DMS79 treated with DMSO at 0.1 percent for 48 hours (cell line): ENCODE measurements around the gene NRARP.

ENCODE experiments used
- DNase-seq: peaks from one replicate; lab custom pipeline; 2025; lab: John Stamatoyannopoulos, UW

The NRARP gene

GRCh38 chr9:137321726-137322361 lies 19.8 kb upstream of the NRARP start:
- DNase-seq: no peak

DNA sequence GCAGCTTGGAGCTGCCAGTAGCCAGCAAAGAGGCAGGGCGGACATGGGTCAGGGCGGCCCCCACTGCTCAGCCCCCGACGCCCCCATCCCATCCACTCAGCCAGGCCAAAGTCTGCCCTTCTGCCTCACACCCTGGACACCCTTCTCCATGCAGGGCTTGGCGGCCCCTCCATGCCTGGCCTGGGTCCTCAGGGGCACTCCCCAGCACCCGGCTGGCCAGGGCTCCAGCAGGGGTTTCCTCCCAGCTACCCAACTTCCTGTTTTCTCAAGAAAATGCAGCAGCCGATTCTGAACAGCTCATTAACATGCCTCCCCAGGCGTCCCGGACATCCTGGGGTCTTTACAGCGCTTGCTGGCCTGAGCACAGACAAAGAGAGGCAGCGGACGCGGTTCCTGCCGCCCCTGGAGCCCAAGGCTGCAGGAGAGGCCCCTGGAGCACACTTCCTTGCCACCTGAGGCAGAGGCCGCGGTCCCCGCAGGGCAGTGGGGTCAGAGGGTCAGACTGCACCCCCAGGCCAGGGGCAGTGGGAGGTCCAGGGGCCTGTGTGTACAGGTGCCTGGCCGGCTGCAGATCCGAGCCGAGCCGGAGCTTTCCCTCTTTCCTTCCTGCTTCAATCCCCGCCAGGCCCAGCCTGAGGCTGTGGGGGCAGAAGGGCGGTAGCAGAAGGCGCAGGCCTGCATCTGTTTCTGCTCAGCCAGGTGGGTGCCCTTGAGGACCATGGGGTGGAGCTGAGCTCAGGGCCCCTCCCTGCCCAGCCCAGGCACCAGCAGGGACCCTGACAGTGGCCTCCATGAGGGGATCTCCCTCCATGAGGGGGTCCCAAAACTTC lies 18.7 kb upstream of the NRARP start:
- no peak for DNase-seq

DNA sequence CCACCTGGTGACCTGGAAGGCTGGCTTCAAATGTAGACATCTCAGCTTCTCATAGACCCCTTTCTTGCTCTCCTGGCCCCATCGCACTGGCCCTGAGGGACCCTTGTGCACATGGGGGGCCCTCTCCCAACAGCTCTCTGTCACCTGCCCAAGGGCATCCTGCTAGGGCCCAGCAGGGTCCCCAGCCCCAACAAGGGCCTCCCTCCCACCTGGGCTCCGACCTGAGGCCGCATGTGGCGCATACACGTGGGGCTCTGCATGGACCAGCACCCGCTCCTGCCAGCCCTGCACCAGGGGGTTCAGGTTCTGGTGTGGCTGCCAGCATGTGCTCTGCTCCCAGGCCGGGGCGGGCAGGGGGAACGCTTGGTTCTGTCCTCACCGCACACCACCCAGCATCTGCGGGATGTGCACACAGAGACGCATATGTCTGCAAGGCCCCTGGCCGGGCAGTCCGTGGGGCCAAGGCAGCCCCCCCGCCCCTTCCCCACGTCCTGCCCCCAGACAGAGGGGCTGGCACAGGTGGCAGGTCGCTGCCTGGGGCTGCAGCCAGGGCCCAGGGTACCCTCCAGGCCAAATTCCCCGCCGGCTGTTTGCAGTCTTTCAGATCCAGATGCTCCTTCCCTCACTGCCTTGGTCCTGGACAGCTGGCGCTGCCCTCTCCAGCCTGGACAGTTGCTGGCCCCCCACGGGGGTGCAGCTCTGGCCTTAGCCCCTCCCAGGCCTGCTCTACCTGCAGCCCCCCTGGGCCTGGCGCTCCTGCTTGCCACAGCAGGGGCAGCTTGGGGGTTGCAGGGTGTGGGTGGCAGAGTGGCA lies 17.9 kb upstream of the NRARP start:
- no peak for DNase-seq

- no peak for DNase-seq
Observed at GRCh38 chr9:137319011-137319738, 17.1 kb upstream of the NRARP start.

GRCh38 chr9:137318602-137319001 lies 16.5 kb upstream of the NRARP start:
- DNase-seq: no peak

GRCh38 chr9:137317718-137318511 lies 15.8 kb upstream of the NRARP start:
- no peak for DNase-seq

DNA sequence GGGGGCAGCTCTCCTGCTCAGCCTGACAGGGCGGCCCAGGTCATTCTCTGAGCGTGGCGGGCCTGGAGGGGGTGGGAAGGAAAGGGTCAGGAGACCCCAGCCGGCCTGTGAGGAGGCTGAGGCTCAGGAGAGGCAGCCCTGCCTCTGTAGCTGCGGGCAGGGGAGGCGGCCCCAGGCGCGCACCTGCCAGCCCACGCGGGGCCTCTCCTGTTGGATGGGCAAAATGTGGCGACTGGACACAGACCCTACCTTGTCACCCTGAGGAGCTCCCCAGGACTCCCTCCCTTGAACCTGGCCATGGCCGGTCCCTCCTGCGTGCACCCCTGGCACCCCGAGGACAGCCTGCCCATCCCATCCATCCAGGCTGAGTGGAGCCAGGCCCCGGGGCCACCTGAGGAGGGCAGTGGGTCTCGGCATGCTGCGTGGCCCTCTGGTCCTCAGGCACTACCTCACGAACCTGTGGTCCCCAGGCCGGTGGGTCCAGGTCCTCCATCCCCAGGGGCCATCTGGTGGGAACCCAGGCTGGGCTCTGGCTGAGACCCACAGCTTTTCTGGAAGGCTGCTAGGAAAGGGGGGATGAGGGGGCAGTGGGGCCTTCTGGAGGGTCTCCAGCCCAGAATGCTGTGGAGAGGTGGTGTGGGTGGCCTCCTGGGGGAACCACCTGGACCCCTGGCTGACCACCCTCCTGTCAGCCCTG lies 15.1 kb upstream of the NRARP start:
- no peak for DNase-seq

DNA sequence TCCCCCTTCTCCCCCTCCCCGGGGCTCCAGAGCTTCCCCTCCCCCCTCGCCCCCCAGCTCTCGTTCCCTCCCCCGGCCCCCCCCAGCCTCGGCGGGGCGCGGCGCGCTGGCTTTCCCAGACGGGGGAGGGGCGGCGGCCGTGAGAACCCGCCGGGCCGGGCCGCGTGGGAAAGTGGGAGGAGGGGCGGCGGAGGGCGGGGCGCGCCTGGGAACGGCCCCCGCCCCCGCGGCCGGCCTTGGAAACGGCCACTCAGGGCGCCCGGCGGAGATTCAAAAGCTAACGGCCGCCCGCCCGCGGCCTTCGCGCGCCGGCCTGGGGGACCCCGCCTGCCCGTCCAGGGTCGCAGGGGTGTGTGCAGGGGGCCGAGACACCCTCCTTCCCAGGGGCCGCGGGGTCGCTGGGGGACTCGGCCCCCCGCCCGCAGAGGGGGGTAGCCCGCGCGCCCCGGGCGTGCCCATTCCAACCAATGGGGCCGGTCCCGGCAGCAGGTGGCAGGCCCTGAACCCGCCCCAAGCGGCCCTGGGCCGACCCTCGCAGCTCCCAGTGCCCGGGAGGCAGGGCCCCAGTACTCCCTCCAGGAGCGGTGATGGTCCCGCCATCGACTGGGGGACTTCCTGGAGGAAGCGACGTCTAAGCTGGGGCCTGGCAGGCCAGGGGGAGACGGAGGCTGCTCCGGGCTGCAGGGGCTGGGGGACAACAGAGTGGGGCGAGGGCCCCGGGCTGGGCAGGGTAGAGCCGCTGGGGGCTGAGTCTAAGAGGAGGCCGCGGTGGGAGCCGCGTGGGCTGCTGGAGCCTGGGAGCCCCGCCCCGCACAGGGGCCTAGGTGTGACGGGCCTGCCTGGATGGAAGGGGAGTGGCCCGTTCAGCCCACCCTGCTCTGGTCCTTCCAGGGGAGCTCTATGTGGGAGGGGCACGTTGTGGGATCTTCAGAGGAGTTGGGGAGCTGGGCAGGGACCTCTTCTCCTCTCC lies 14.2 kb upstream of the NRARP start:
- no peak for DNase-seq

- no peak for DNase-seq
Observed at GRCh38 chr9:137315581-137316011, 13.5 kb upstream of the NRARP start.

DNA sequence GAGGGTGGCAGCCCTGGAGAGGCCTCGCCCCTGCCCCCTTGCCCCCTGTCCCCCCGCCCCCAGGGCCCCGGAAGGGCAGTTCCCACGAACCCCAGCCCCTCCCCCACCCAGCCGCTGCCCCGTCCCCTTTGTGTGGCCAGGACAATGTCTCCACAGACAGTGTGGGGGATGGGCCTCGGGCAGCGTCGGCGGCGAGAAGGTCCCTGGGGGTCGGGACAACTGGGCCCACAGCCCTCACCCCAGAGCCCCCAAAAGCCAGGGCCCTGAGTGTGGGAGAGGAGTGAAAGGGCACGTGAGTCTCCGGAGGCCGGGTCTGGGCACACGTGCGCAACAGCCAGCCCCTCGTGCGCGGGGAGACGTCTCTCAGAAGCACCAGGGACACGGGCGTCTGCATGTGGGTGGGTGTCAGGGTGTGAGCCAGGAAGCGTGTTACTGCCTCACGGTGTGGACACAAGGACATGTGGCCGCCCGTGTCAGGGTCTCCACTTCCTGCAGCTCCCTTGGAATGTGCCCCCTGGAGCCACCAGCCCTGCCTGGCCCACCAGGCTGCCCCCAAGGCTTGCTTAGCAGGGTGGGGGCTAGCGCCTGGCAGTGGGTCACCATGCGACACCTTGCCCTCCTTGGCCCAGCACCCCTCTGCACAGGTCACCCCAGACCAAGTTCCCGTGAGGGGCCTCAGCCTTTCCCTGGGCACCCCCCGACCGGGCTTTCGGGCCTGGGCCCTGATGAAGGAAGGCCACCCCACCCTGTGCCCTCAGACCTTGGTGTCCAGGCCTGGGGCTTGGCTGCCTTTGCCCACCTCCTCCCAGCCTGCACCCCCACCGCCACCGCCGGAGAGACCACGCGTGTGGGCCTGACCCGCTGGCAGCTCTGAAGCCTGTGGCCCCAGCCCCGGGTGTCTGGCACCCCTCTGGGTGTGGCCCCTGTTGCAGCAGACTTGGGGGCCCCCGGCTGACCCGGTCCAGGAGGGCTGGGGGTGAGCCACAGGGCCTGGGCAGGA lies 12.8 kb upstream of the NRARP start:
- DNase-seq: no peak

DNA sequence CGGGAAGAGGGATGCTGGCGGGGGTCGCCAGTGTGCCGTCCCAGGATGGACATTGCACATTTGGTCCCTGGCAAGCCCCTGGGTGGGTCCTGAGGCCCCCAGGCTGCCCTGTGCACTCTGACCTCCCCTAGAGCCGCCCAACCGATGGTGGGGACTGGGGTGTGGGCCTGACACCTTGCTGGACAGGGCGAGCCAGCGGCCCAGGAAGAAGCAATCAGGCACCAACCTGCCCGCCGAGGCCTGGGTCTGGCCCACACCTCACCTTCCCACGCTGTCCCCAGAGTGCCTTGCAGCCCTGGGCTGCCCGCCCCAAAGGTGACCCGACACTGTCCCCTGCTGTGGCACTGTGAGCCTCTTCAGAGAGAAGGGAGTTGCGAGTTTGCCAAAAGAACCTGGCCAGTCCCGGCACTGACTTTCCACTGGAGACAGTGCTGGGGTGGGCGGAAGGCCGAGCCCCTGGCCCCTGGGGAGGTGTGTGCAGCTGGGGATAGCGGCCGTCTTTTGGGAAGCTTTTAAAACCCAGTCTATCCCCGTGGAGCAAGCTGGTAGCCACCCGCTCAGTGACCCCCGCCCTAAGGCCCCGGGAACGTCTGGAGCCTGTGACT lies 12.0 kb upstream of the NRARP start:
- DNase-seq: no peak

- no peak for DNase-seq
Observed at GRCh38 chr9:137313326-137313936, 11.4 kb upstream of the NRARP start.

- no peak for DNase-seq
Observed at GRCh38 chr9:137312852-137313325, 10.8 kb upstream of the NRARP start.

DNA sequence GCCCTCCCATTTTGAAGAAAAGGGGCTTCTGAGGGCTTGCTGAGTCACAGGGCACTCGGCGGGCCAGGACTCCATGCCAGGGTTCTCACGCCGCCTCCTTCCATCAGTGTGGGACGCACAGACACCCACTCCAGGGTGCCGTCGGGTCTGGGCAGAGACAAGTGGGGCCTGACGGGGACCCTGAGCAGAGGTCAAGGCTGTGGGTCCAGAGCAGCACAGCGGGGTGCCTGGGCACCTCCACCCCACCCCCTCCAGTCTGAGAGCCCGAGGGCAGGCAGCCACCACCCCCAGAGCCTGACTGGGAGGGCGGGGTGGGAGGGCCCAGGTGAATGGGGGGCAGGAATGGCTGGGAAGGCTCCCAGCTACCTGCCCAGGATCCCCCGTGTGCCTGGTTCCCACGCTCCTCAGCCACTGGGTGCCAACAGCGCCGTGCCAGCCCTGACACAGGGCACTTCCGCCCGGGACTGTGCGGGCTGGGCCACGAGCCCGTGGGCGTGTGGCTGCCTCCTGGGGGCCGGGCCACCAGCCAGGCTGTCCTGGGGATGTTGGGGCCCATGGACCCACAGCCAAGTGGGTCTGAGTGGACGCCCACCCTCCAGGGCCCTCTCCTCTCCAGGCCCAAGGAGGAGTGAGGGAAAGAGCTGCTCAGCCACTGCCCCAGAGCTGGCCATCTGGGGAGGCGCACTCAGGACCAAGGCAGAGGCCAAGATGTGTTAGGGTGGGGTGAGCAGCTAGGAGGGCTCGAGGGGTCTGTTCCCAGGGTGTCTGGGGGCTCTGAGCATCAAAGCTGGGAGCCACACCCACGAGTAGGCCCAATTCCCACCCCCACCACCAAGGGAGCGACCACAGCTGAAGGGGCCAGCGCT lies 10.1 kb upstream of the NRARP start:
- DNase-seq: no peak

DNA sequence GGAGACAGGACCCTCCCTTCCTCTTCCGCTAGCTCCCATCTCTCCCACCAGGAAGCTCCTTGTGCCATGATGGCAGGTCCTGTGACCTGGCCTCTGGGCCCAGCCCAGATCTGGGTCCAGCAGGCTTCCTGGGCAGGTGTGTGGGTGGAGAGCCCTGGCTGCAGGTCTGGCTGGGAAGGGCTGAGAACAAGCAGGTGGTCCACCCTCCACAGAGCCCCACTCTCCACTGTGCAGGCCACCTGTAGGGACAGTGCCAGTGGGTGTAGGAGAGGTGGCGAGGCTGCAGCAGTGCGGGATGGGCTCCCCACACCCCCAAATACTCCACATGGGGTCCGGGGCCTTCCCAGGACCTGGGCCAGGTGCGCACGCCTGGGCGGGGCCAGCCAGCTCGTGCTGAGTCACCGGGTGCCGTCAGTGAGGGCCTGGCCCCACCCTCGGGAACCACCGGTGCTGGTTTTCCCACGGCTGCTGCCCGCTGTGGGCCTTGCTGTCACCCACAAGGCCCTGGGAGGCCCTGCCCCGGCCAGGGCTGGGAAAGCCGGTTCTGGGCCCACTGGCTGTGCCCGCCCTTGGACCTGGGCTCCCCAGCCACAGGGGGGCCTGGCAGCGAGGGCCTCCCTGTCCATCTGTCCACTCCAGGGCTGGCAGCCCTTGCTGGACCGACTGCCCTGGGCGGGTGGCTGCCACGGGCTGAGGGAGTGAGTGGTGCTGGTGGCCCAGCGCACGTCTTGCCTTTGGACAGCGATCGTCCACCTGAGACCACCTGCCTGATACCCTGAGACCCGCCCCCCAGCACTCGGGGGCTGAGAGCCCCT lies 9.3 kb upstream of the NRARP start:
- DNase-seq: no peak
